GM23338 (cell line): ENCODE data around the gene FNDC8.

Experiments
- CREB1 ChIP-seq: fragments of 250-450 bp; sonication (Bioruptor Pico); IDR thresholded peaks from 2 replicates; pipeline ENCODE4 v1.5.0; 2020; ENCODE audit warnings: low read depth, mild to moderate bottlenecking, moderate library complexity
- CTCF ChIP-seq, 2 experiments: fragments of 200-600 bp in 1 of 2; sonication (generic) in 1 of 2; conservative IDR thresholded peaks; 2 replicates each; pipeline versions ENCODE4 v1.5.1 to v1.6.1; 2016 to 2017; ENCODE audit warnings: antibody characterized with exemption in 2 of 2, low read depth in 2 of 2, mild to moderate bottlenecking in 2 of 2, moderate library complexity in 1 of 2
- EZH2 ChIP-seq: fragments of 200-600 bp; sonication (generic); IDR thresholded peaks from one replicate; pipeline ENCODE4 v1.8.0; 2017; ENCODE audit warnings: antibody characterized with exemption, mild to moderate bottlenecking, low read depth; ENCODE audit not compliant: unreplicated experiment
- EZH2phosphoT487 ChIP-seq: fragments of 200-600 bp; sonication (generic); IDR thresholded peaks from one replicate; pipeline ENCODE4 v1.8.1; 2018; ENCODE audit warnings: antibody characterized with exemption; ENCODE audit not compliant: unreplicated experiment
- POLR2AphosphoS5 ChIP-seq: IDR thresholded peaks from 2 replicates; pipeline ENCODE4 v1.6.1; 2016; ENCODE audit warnings: antibody characterized with exemption, low read depth
- REST ChIP-seq: IDR thresholded peaks from one replicate; pipeline ENCODE4 v1.6.1; 2018; ENCODE audit warnings: antibody characterized with exemption; ENCODE audit not compliant: unreplicated experiment

DNA sequence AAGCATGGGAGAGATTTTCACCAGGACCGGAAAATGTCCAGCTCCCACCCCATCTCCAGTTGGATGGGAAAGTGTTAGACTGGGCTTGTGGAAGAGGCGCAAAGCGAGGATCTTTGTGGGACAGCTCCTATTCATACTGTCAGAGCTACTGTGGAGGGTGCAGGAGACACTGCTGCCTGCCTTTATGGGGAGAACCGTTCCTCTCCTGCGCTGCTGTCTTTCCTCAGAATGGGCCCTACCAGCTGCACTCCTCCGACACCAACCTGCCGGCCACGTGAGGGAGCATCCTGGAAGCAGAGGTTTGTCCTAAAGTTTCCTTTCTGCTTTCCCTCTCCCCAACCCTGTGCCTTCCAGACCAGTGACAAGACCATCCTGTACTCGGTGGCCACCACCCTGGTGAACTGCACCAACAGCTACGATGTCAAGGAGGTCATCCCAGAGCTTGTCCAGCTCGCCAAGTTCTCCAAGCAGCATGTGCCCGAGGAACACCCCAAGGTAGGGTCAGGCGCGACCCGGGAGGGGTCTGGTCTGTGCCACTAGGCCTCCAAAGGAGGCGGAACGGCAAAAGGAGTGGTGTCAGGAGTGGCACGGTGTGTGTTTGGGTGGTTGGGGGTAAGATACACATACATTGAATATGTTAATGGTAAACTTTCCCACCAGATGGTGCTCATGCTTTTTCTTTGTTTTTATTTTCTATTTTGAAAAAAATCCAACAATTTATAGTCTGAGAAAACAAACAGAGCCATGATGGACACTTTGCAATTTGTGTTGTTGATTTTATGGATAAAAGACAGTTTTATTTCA lies 49.8 kb downstream of the FNDC8 start:
- TF ChIP-seq CTCF (conservative IDR thresholded peaks at IDR 0.05; ENCODE audit: low read depth in 2 of 2) (peak; percentile 11 to 29; a peak in 1 of 4 replicates), CREB1 (CRISPR knock-in tag) (no peak), POLR2AphosphoS5 (no peak), REST (no peak), EZH2 (no peak), EZH2phosphoT487 (no peak)
